Gastrocnemius medialis (tissue), 4 donors: ENCODE measurements around the gene SPTBN1. TPM values are rescaled to one million over a fixed set of nuclear protein-coding genes. Genes with fewer than 3 reads are reported as not detected.
A peak's percentile ranks its signal among the peaks of the same experiment; 100 is the strongest.

Source experiments
- ATAC-seq, 2 donors: fragments of 150-250 bp; one replicate each; pipeline ENCODE4 v1.9.1; 2016
- DNase-seq, 2 donors: peaks; one replicate each; pipeline ENCODE4 v3.0.0-alpha.2; 2019
- H3K27ac ChIP-seq, 4 donors: fragments of 200-600 bp; sonication (generic); 1 replicate in 1 of 4; 2 replicates in 3 of 4; pipeline ENCODE4 v1.5.1; 2016 to 2018; ENCODE audit warnings: mild to moderate bottlenecking in 2 of 4, moderate library complexity in 1 of 4
- H3K27me3 ChIP-seq, 3 donors: fragments of 200-600 bp; sonication (generic) in 2 of 3; 1 replicate in 1 of 3; 2 replicates in 2 of 3; pipeline versions ENCODE4 v1.5.1 to v1.6.0; 2016 to 2019; ENCODE audit warnings: mild to moderate bottlenecking in 1 of 3, moderate library complexity in 1 of 3
- H3K36me3 ChIP-seq, 2 donors: fragments of 200-600 bp; sonication (generic) in 1 of 2; one replicate each; pipeline ENCODE4 v1.5.1; 2017 to 2018
- H3K4me1 ChIP-seq, 2 donors: fragments of 200-600 bp; sonication (generic) in 1 of 2; one replicate each; pipeline ENCODE4 v1.5.1; 2016 to 2017; ENCODE audit warnings: mild to moderate bottlenecking in 2 of 2
- H3K4me3 ChIP-seq, 4 donors: fragments of 200-600 bp; sonication (generic) in 3 of 4; 1 replicate in 1 of 4; 2 replicates in 3 of 4; pipeline ENCODE4 v1.5.1; 2016 to 2019; ENCODE audit warnings: mild to moderate bottlenecking in 2 of 4
- H3K9me3 ChIP-seq, 3 donors: fragments of 200-600 bp; sonication (generic) in 2 of 3; 1 replicate in 1 of 3; 2 replicates in 2 of 3; pipeline ENCODE4 v1.5.1; 2016 to 2019
- CTCF ChIP-seq, 5 experiments: fragments of 450-650 bp in 3 of 5; fragments of 200-600 bp in 2 of 5; sonication (generic) in 2 of 5; IDR thresholded peaks in 4 of 5; conservative IDR thresholded peaks in 1 of 5; 1 replicate in 4 of 5; 2 replicates in 1 of 5; pipeline ENCODE4 v1.5.1; 2016 to 2019; ENCODE audit warnings: antibody characterized with exemption in 5 of 5, mild to moderate bottlenecking in 3 of 5, moderate library complexity in 3 of 5
- POLR2A ChIP-seq, 2 donors: fragments of 450-650 bp; IDR thresholded peaks; one replicate each; pipeline ENCODE4 v1.6.1; 2017; ENCODE audit warnings: antibody characterized with exemption in 2 of 2, mild to moderate bottlenecking in 2 of 2, moderate library complexity in 2 of 2
- in situ Hi-C, 4 donors: fragments of 200-750 bp; cut with MboI; loops; one replicate each; pipeline versions ENCODE4 v1.15.0 to v1.8.0; 2017; ENCODE audit warnings: low sequenced_read_pairs in 4 of 4
- intact Hi-C: fragments of 100-400 bp; cut with DNase I; formaldehyde crosslinking; loops from one replicate; pipeline ENCODE4 v1.15.1; 2023; ENCODE audit warnings: low total_unique reads
- total RNA-seq, 4 donors: library from RNA; depleted of rRNA; stranded (reverse); fragments of >200 nt; gene quantifications; one replicate each; pipeline versions ENCODE4 v1.1.0 to v1.2.3, GENCODE V29; 2016

Gene SPTBN1
- total RNA-seq, 4 donors from 2014 or later: 107 to 191 (median 119) TPM

GRCh38 chr2:54541995-54542394, 85.9 kb downstream of the SPTBN1 start:
- no peak for TF ChIP-seq POLR2A (IDR thresholded peaks at IDR 0.05)
- TF ChIP-seq CTCF (IDR thresholded peaks at IDR 0.05 in 4 of 5, conservative IDR thresholded peaks at IDR 0.05 in 1 of 5): no peak
- ATAC-seq: no peak
- in situ Hi-C loops (no loop called here), intact Hi-C loops (no loop called here)
- no peak for DNase-seq
- Histone ChIP-seq H3K9me3 (no peaks in the 10 kb centered on the region), H3K27me3 (no peaks in the 10 kb centered on the region), H3K4me1 (peaks cover 4 to 49% of the 10 kb centered on the region in 2 donors), H3K4me3 (no peak overlapping the region), H3K27ac (no peak overlapping the region), H3K36me3 (no peaks in the 10 kb centered on the region)

- Histone ChIP-seq H3K27me3 (no peaks in the 10 kb centered on the region), H3K4me1 (peaks cover 4 to 59% of the 10 kb centered on the region in 2 donors), H3K36me3 (no peaks in the 10 kb centered on the region), H3K9me3 (no peaks in the 10 kb centered on the region), H3K4me3 (no peak overlapping the region), H3K27ac (no peak overlapping the region)
- no peak for DNase-seq
- TF ChIP-seq POLR2A (IDR thresholded peaks at IDR 0.05) (no peak), CTCF (IDR thresholded peaks at IDR 0.05 in 4 of 5, conservative IDR thresholded peaks at IDR 0.05 in 1 of 5) (no peak)
- in situ Hi-C loops: no loop called here
- intact Hi-C loops: no loop called here
- ATAC-seq: no peak
These were observed 87.7 kb downstream of the SPTBN1 start for GRCh38 chr2:54543733-54544396.

- TF ChIP-seq CTCF (IDR thresholded peaks at IDR 0.05 in 4 of 5, conservative IDR thresholded peaks at IDR 0.05 in 1 of 5): no peak
- no peak for TF ChIP-seq POLR2A (IDR thresholded peaks at IDR 0.05)
- Histone ChIP-seq H3K27ac (peak overlapping the region; percentile 2 to 22 (median 18)), H3K36me3 (no peaks in the 10 kb centered on the region), H3K27me3 (no peaks in the 10 kb centered on the region), H3K9me3 (no peaks in the 10 kb centered on the region), H3K4me3 (no peak overlapping the region), H3K4me1 (peaks cover 12 to 60% of the 10 kb centered on the region in 2 donors)
- in situ Hi-C loops (no loop called here), intact Hi-C loops (no loop called here)
- ATAC-seq (peak in 1 of 2 donors; percentile 25), DNase-seq (no peak)
These were observed 89.7 kb downstream of the SPTBN1 start for GRCh38 chr2:54545702-54546450.

GRCh38 chr2:54546518-54546917, 90.4 kb downstream of the SPTBN1 start:
- DNase-seq (no peak), ATAC-seq (no peak)
- H3K4me3 ChIP-seq: no peak overlapping the region
- no peaks in the 10 kb centered on the region for H3K27me3 ChIP-seq
- no peaks in the 10 kb centered on the region for H3K9me3 ChIP-seq
- intact Hi-C loops (no loop called here), in situ Hi-C loops (no loop called here)
- H3K27ac ChIP-seq: peak overlapping the region in 2 of 4 donors; percentile 1 to 19
- TF ChIP-seq POLR2A (IDR thresholded peaks at IDR 0.05) (no peak), CTCF (IDR thresholded peaks at IDR 0.05 in 4 of 5, conservative IDR thresholded peaks at IDR 0.05 in 1 of 5) (no peak)
- no peaks in the 10 kb centered on the region for H3K36me3 ChIP-seq
- peaks cover 17 to 60% of the 10 kb centered on the region in 2 donors for H3K4me1 ChIP-seq
